Measurements from ENCODE around the gene DRICH1. TPM values are rescaled to one million over a fixed set of nuclear protein-coding genes. Genes with fewer than 3 reads are reported as not detected.
A peak's percentile ranks its signal among the peaks of the same experiment; 100 is the strongest.
"Not testable (repeated sequence)": the region's sequence is repeated elsewhere in the genome, so short reads cannot be mapped to it uniquely, and the experiment has no call there.

The DRICH1 gene
- total RNA-seq, 4 donors from 2014 or later = 0.56 TPM; not detected in 3

- H3K9me3 ChIP-seq = no peaks in the 10 kb centered on the region
- H3K27me3 ChIP-seq = no peaks in the 10 kb centered on the region
- no peaks in the 10 kb centered on the region for H3K4me1 ChIP-seq
- H3K4me3 ChIP-seq (replicated peaks in 1 of 3) = no peak overlapping the region
- no peak overlapping the region for H3K27ac ChIP-seq
- intact Hi-C loops (cut with DNase I) = no loop called here
- WGBS, 2 donors = 93 to 94% methylated on average over 12 of the region's 12 CpGs
- H3K36me3 ChIP-seq = no peaks in the 10 kb centered on the region
- DNase-seq = no peak
- TF ChIP-seq POLR2A (IDR thresholded peaks at IDR 0.05) = no peak
- TF ChIP-seq CTCF (IDR thresholded peaks at IDR 0.05) = no peak
Observed at GRCh38 chr22:23638611-23639010, 6.5 kb upstream of the DRICH1 start.

GRCh38 chr22:23635291-23635690 lies 3.2 kb upstream of the DRICH1 start:
- H3K9me3 ChIP-seq; intact Hi-C loops (cut with DNase I); H3K27me3 ChIP-seq; H3K36me3 ChIP-seq; H3K4me3 ChIP-seq (replicated peaks in 1 of 3); H3K27ac ChIP-seq; H3K4me1 ChIP-seq; DNase-seq: not testable (repeated sequence)
- WGBS, 2 donors = 92 to 95% methylated on average over 8 of the region's 8 CpGs

- WGBS, 2 donors = 77 to 86% methylated on average over 6 of the region's 6 CpGs
- DNase-seq; H3K4me1 ChIP-seq; H3K4me3 ChIP-seq (replicated peaks in 1 of 3); H3K27me3 ChIP-seq; H3K9me3 ChIP-seq; intact Hi-C loops (cut with DNase I); H3K36me3 ChIP-seq; H3K27ac ChIP-seq: not testable (repeated sequence)
Observed at GRCh38 chr22:23628056-23628743, 3.9 kb downstream of the DRICH1 start.

- intact Hi-C loops (cut with DNase I); H3K36me3 ChIP-seq; H3K9me3 ChIP-seq; H3K4me1 ChIP-seq; H3K27ac ChIP-seq; H3K27me3 ChIP-seq; H3K4me3 ChIP-seq (replicated peaks in 1 of 3): not testable (repeated sequence)
- 56 to 68% methylated on average over 3 of the region's 3 CpGs for WGBS, 2 donors
- TF ChIP-seq CTCF (IDR thresholded peaks at IDR 0.05) = peak in 2 of 6 experiments; percentile 8 to 15
- peak; percentile 15 to 23 for DNase-seq
Observed at GRCh38 chr22:23627401-23628055, 4.6 kb downstream of the DRICH1 start.

GRCh38 chr22:23626286-23626975 lies 5.7 kb downstream of the DRICH1 start:
- no peak for DNase-seq
- TF ChIP-seq POLR2A (IDR thresholded peaks at IDR 0.05) = no peak
- TF ChIP-seq CTCF (IDR thresholded peaks at IDR 0.05) = no peak
- no peaks in the 10 kb centered on the region for H3K36me3 ChIP-seq
- H3K4me1 ChIP-seq = no peaks in the 10 kb centered on the region
- H3K9me3 ChIP-seq = no peaks in the 10 kb centered on the region
- H3K27me3 ChIP-seq = no peaks in the 10 kb centered on the region
- 81 to 95% methylated on average over 1 to 2 of the region's 2 CpGs for WGBS, 2 donors
- intact Hi-C loops (cut with DNase I) = no loop called here
- no peak overlapping the region for H3K4me3 ChIP-seq (replicated peaks in 1 of 3)
- H3K27ac ChIP-seq = no peak overlapping the region

- H3K27me3 ChIP-seq = no peaks in the 10 kb centered on the region
- DNase-seq = no peak
- no peak overlapping the region for H3K27ac ChIP-seq
- WGBS, 2 donors = 55 to 87% methylated on average over 2 of the region's 2 CpGs
- H3K36me3 ChIP-seq = no peaks in the 10 kb centered on the region
- H3K4me3 ChIP-seq (replicated peaks in 1 of 3) = no peak overlapping the region
- intact Hi-C loops (cut with DNase I) = no loop called here
- H3K4me1 ChIP-seq = no peaks in the 10 kb centered on the region
- TF ChIP-seq CTCF (IDR thresholded peaks at IDR 0.05) (no peak), POLR2A (IDR thresholded peaks at IDR 0.05) (no peak)
- H3K9me3 ChIP-seq = no peaks in the 10 kb centered on the region
Observed at GRCh38 chr22:23622634-23623033, 9.5 kb downstream of the DRICH1 start.

- intact Hi-C loops (cut with DNase I); H3K4me1 ChIP-seq; DNase-seq; H3K27ac ChIP-seq; H3K27me3 ChIP-seq; H3K36me3 ChIP-seq; H3K4me3 ChIP-seq (replicated peaks in 1 of 3); H3K9me3 ChIP-seq: not testable (repeated sequence)
- 81 to 94% methylated on average over 2 of the region's 2 CpGs for WGBS, 2 donors
Observed at GRCh38 chr22:23621916-23622315, 10.2 kb downstream of the DRICH1 start.

Measured in thyroid gland (tissue), 4 donors.